Liver (tissue), 9 donors: Measurements from ENCODE around the gene RABAC1. TPM values are rescaled to one million over a fixed set of nuclear protein-coding genes. Genes with fewer than 3 reads are reported as not detected.

ENCODE experiments used
- DNase-seq: peaks from one replicate; pipeline ENCODE4 v3.0.0-alpha.2; 2017; ENCODE audit warnings: low spot score
- H3K27ac ChIP-seq, 2 donors: one replicate each; pipeline ENCODE4 v1.7.0; 2013; ENCODE audit warnings: inconsistent platforms in 2 of 2, low read length in 2 of 2, control low read depth in 1 of 2, low read depth in 1 of 2, mild to moderate bottlenecking in 1 of 2
- H3K27me3 ChIP-seq, 4 donors: one replicate each; pipeline versions ENCODE4 v1.6.1 to v1.7.0; 2013; ENCODE audit warnings: low read length in 3 of 4, inconsistent platforms in 1 of 4, mild to moderate bottlenecking in 1 of 4, moderate library complexity in 1 of 4; ENCODE audit not compliant: control insufficient read depth in 4 of 4, insufficient read depth in 4 of 4
- H3K36me3 ChIP-seq, 4 donors: one replicate each; pipeline versions ENCODE4 v1.6.1 to v1.7.0; 2013; ENCODE audit warnings: low read length in 3 of 4, mild to moderate bottlenecking in 3 of 4, low read depth in 1 of 4, moderate library complexity in 1 of 4; ENCODE audit not compliant: control insufficient read depth in 4 of 4, insufficient read depth in 3 of 4
- H3K4me1 ChIP-seq, 4 donors: one replicate each; pipeline versions ENCODE4 v1.6.1 to v1.7.0; 2013; ENCODE audit warnings: low read length in 3 of 4, mild to moderate bottlenecking in 3 of 4, moderate library complexity in 1 of 4; ENCODE audit not compliant: control insufficient read depth in 4 of 4, insufficient read depth in 4 of 4
- H3K4me3 ChIP-seq, 3 donors: one replicate each; pipeline versions ENCODE4 v1.6.1 to v1.7.0; 2013; ENCODE audit warnings: low read length in 3 of 3, control low read depth in 1 of 3, low read depth in 1 of 3, mild to moderate bottlenecking in 1 of 3
- H3K9ac ChIP-seq, 2 donors: one replicate each; pipeline ENCODE4 v1.7.0; 2013; ENCODE audit warnings: low read length in 2 of 2, mild to moderate bottlenecking in 2 of 2, moderate library complexity in 2 of 2, control low read depth in 1 of 2, low read depth in 1 of 2
- H3K9me3 ChIP-seq, 4 donors: one replicate each; pipeline versions ENCODE4 v1.6.1 to v1.7.0; 2013; ENCODE audit warnings: low read length in 3 of 4; ENCODE audit not compliant: control insufficient read depth in 4 of 4
- EGR1 ChIP-seq, 2 donors: IDR thresholded peaks; 2 replicates each; pipeline ENCODE4 v1.6.1; 2016 to 2018; ENCODE audit warnings: antibody characterized with exemption in 2 of 2, low read depth in 2 of 2
- FOXA2 ChIP-seq: IDR thresholded peaks from 2 replicates; pipeline ENCODE4 v1.6.1; 2016; ENCODE audit warnings: antibody characterized with exemption
- HNF4G ChIP-seq: IDR thresholded peaks from 2 replicates; pipeline ENCODE4 v1.6.1; 2016; ENCODE audit warnings: antibody characterized with exemption
- JUND ChIP-seq, 2 donors: IDR thresholded peaks; 2 replicates each; pipeline ENCODE4 v1.6.1; 2016; ENCODE audit warnings: antibody characterized with exemption in 2 of 2
- MAX ChIP-seq: IDR thresholded peaks from 2 replicates; pipeline ENCODE4 v1.6.1; 2016; ENCODE audit warnings: antibody characterized with exemption
- REST ChIP-seq: IDR thresholded peaks from 2 replicates; pipeline ENCODE4 v1.6.1; 2016; ENCODE audit warnings: antibody characterized with exemption, mild to moderate bottlenecking
- SP1 ChIP-seq: IDR thresholded peaks from 2 replicates; pipeline ENCODE4 v1.6.1; 2018; ENCODE audit warnings: antibody characterized with exemption, mild to moderate bottlenecking
- ZBTB33 ChIP-seq: IDR thresholded peaks from 2 replicates; pipeline ENCODE4 v1.6.1; 2016; ENCODE audit warnings: antibody characterized with exemption
- WGBS: extraction: QIAGEN DNeasy Blood & Tissue Kit; methylation state at CpG from one replicate; pipeline ENCODE4 v1.1.7; 2013; 5-methylcytosine and 5-hydroxymethylcytosine counted together
- polyA plus RNA-seq, 2 donors: library from polyadenylated mRNA; stranded (reverse) in 1 of 2; unstranded in 1 of 2; fragments of 200-250 nt in 1 of 2; fragments of >200 nt in 1 of 2; fragmentation: Nextera tagmentation in 1 of 2; extraction: Ambion mirVana in 1 of 2; gene quantifications; one replicate each; pipeline versions ENCODE4 v1.2.1 to v1.2.3, GENCODE V29; 2013 to 2015
- total RNA-seq, 2 donors: library from RNA; depleted of rRNA; stranded (reverse); fragments of >200 nt; gene quantifications; one replicate each; pipeline ENCODE4 v1.2.3, GENCODE V29; 2014
- donor health status: healthy.
- donor health status: healthy.
- donor health status: healthy.
- donor health status: healthy.
- donor health status: healthy.

RABAC1 gene
- total and polyA plus RNA-seq, 4 donors = 43.2 to 161 (median 99.3) TPM

- Histone ChIP-seq H3K27me3 (peaks cover 0 to 2% (median 0%) of the 10 kb centered on the region in 4 donors), H3K9me3 (no peaks in the 10 kb centered on the region), H3K27ac (no peak overlapping the region), H3K9ac (no peak overlapping the region), H3K4me3 (no peak overlapping the region), H3K4me1 (peaks cover 0 to 7% (median 4%) of the 10 kb centered on the region in 4 donors), H3K36me3 (peaks cover 19 to 42% (median 21%) of the 10 kb centered on the region in 4 donors)
- 90% methylated on average over 21 of the region's 21 CpGs for WGBS
- DNase-seq = no peak
- no peak for TF ChIP-seq FOXA2
- TF ChIP-seq MAX = no peak
- no peak for TF ChIP-seq ZBTB33
- no peak for TF ChIP-seq HNF4G
- TF ChIP-seq SP1 = no peak
- no peak for TF ChIP-seq EGR1 (IDR thresholded peaks at IDR 0.05; ENCODE audit: low read depth in 2 of 2)
- no peak for TF ChIP-seq REST
- TF ChIP-seq JUND (IDR thresholded peaks at IDR 0.05) = no peak
These were observed 52.0 kb downstream of the RABAC1 start for GRCh38 chr19:41906916-41907680.

Other genes with a start within 250 kb of the RABAC1 start
- gene CEACAM6, start 203.8 kb downstream of the RABAC1 start, total RNA-seq = 1 to 10 TPM in 1 of 2 donors, under 1 TPM in 1; 0.08 to 2.4 TPM
- gene CEACAM6, start 203.8 kb downstream of the RABAC1 start, polyA plus RNA-seq = under 1 TPM in 1 of 2 donors, not detected in 1; 0.28 TPM
- under 1 TPM; 0.59 to 0.70 TPM for gene CEACAM3, start 162.7 kb downstream of the RABAC1 start, total RNA-seq
- under 1 TPM in 1 of 2 donors, not detected in 1; 0.37 TPM for gene CEACAM3, start 162.7 kb downstream of the RABAC1 start, polyA plus RNA-seq
- gene LYPD4, start 114.6 kb downstream of the RABAC1 start, total RNA-seq = not detected
- not detected for gene LYPD4, start 114.6 kb downstream of the RABAC1 start, polyA plus RNA-seq
- not detected for gene DMRTC2, start 114.3 kb downstream of the RABAC1 start, total RNA-seq
- gene DMRTC2, start 114.3 kb downstream of the RABAC1 start, polyA plus RNA-seq = not detected
- gene RPS19, start 99.1 kb downstream of the RABAC1 start, total RNA-seq = 100 to 1,000 TPM; 275 to 344 TPM
- 100 to 1,000 TPM; 608 to 655 TPM for gene RPS19, start 99.1 kb downstream of the RABAC1 start, polyA plus RNA-seq
- gene CD79A, start 82.0 kb downstream of the RABAC1 start, total RNA-seq = 1 to 10 TPM in 1 of 2 donors, under 1 TPM in 1; 0.59 to 3.4 TPM
- gene CD79A, start 82.0 kb downstream of the RABAC1 start, polyA plus RNA-seq = 1 to 10 TPM in 1 of 2 donors, under 1 TPM in 1; 0.43 to 5.0 TPM
- 10 to 100 TPM; 13.2 to 30.1 TPM for gene ARHGEF1, start 76.1 kb downstream of the RABAC1 start, total RNA-seq
- 10 to 100 TPM; 15.4 to 21.6 TPM for gene ARHGEF1, start 76.1 kb downstream of the RABAC1 start, polyA plus RNA-seq
- gene ERFL, start 30.9 kb downstream of the RABAC1 start, total RNA-seq = not detected
- gene ERFL, start 30.9 kb downstream of the RABAC1 start, polyA plus RNA-seq = not detected
- gene ATP1A3, start 34.9 kb upstream of the RABAC1 start, total RNA-seq = under 1 TPM; 0.08 to 0.09 TPM
- under 1 TPM in 1 of 2 donors, not detected in 1; 0.05 TPM for gene ATP1A3, start 34.9 kb upstream of the RABAC1 start, polyA plus RNA-seq
- under 1 TPM; 0.17 to 0.42 TPM for gene GRIK5, start 110.9 kb upstream of the RABAC1 start, total RNA-seq
- under 1 TPM in 1 of 2 donors, not detected in 1; 0.09 TPM for gene GRIK5, start 110.9 kb upstream of the RABAC1 start, polyA plus RNA-seq
- 1 to 10 TPM; 7.3 to 7.4 TPM for gene ZNF574, start 116.8 kb upstream of the RABAC1 start, total RNA-seq
- gene ZNF574, start 116.8 kb upstream of the RABAC1 start, polyA plus RNA-seq = 1 to 10 TPM; 3.3 to 5.6 TPM
- 1 to 10 TPM in 1 of 2 donors, under 1 TPM in 1; 0.75 to 1.2 TPM for gene POU2F2, start 173.1 kb upstream of the RABAC1 start, total RNA-seq
- gene POU2F2, start 173.1 kb upstream of the RABAC1 start, polyA plus RNA-seq = 1 to 10 TPM in 1 of 2 donors, under 1 TPM in 1; 0.86 to 1.1 TPM